ENCODE measurements around the gene TRAF7.
"Not testable (repeated sequence)": the region's sequence is repeated elsewhere in the genome, so short reads cannot be mapped to it uniquely, and the experiment has no call there.

TRAF7 gene

GRCh38 chr16:2126928-2127556 is 28.5 kb upstream of the TRAF7 start:
- not testable (repeated sequence) for H3K4me3 ChIP-seq (ENCODE audit: low read depth, low read length); DNase-seq (ENCODE audit: low read depth)

GRCh38 chr16:2127630-2128280 is 27.8 kb upstream of the TRAF7 start:
- not testable (repeated sequence) for H3K4me3 ChIP-seq (ENCODE audit: low read depth, low read length); DNase-seq (ENCODE audit: low read depth)

- DNase-seq (ENCODE audit: low read depth); H3K4me3 ChIP-seq (ENCODE audit: low read depth, low read length): not testable (repeated sequence)
These were observed 26.3 kb upstream of the TRAF7 start for GRCh38 chr16:2129251-2129650.

- not testable (repeated sequence) for H3K4me3 ChIP-seq (ENCODE audit: low read depth, low read length); DNase-seq (ENCODE audit: low read depth)
These were observed 25.6 kb upstream of the TRAF7 start for GRCh38 chr16:2129890-2130447.

GRCh38 chr16:2133797-2134196 is 21.8 kb upstream of the TRAF7 start:
- H3K4me3 ChIP-seq (ENCODE audit: low read depth, low read length); DNase-seq (ENCODE audit: low read depth): not testable (repeated sequence)

- H3K4me3 ChIP-seq (ENCODE audit: low read depth, low read length): peak overlapping the region; percentile 55
- not testable (repeated sequence) for DNase-seq (ENCODE audit: low read depth)
These were observed 20.5 kb upstream of the TRAF7 start for GRCh38 chr16:2135071-2135470.

- DNase-seq (ENCODE audit: low read depth): peak; percentile 97
- H3K4me3 ChIP-seq (ENCODE audit: low read depth, low read length): peak within 1 kb of the TSS; percentile 58
These were observed 19.7 kb upstream of the TRAF7 start, which contains the start of gene PKD1 for GRCh38 chr16:2135770-2136490. Gene PKD1, minus strand, starts transcription at chr16:2135898. Its CDS starts 209 bp downstream, at chr16:2135689.

- TF ChIP-seq CTCF (IDR thresholded peaks at IDR 0.05; ENCODE audit: insufficient read depth, low read depth, low read length, missing control alignments): no peak
- DNase-seq (ENCODE audit: low read depth): no peak
These were observed 12.4 kb upstream of the TRAF7 start for GRCh38 chr16:2142942-2143877.

GRCh38 chr16:2143878-2144485 is 11.6 kb upstream of the TRAF7 start:
- no peak overlapping the region for H3K4me3 ChIP-seq (ENCODE audit: low read depth, low read length)
- DNase-seq (ENCODE audit: low read depth): no peak
- no peak for TF ChIP-seq CTCF (IDR thresholded peaks at IDR 0.05; ENCODE audit: insufficient read depth, low read depth, low read length, missing control alignments)

More at GRCh38 chr16:2142942-2143877, 12.4 kb upstream of the TRAF7 start:
- H3K4me3 ChIP-seq (ENCODE audit: low read depth, low read length): no peak overlapping the region

GRCh38 chr16:2145843-2146242 is 9.7 kb upstream of the TRAF7 start:
- H3K4me3 ChIP-seq (ENCODE audit: low read depth, low read length): no peak overlapping the region
- TF ChIP-seq CTCF (IDR thresholded peaks at IDR 0.05; ENCODE audit: insufficient read depth, low read depth, low read length, missing control alignments): no peak
- DNase-seq (ENCODE audit: low read depth): no peak

Measured in GM12865 (cell line).